Neural crest cell (in vitro differentiated cells): Measurements from ENCODE around the gene CALML3. TPM values are rescaled to one million over a fixed set of nuclear protein-coding genes. Genes with fewer than 3 reads are reported as not detected.

Experiments used
- DNase-seq: peaks from one replicate; pipeline ENCODE4 v3.0.0; 2021; ENCODE audit warnings: low read depth, mixed read lengths, low spot score
- H3K27ac Mint-ChIP-seq: one replicate; pipeline ENCODE4 v1.8.0; 2021; ENCODE audit warnings: mild to moderate bottlenecking, mixed read lengths; ENCODE audit not compliant: unreplicated experiment
- H3K27me3 Mint-ChIP-seq: 2 replicates; pipeline ENCODE4 v1.8.0; 2021; ENCODE audit warnings: low read depth, mild to moderate bottlenecking, mixed read lengths
- H3K36me3 Mint-ChIP-seq: 2 replicates; pipeline ENCODE4 v1.8.0; 2021; ENCODE audit warnings: low read depth, mild to moderate bottlenecking, mixed read lengths
- H3K4me1 Mint-ChIP-seq: 2 replicates; pipeline ENCODE4 v1.8.0; 2021; ENCODE audit warnings: mixed read lengths
- H3K4me3 Mint-ChIP-seq: one replicate; pipeline ENCODE4 v1.8.0; 2021; ENCODE audit warnings: mild to moderate bottlenecking, mixed read lengths
- H3K9me3 Mint-ChIP-seq: 2 replicates; pipeline ENCODE4 v1.8.0; 2021; ENCODE audit warnings: mixed read lengths
- total RNA-seq: library from RNA; stranded (reverse); gene quantifications from 2 replicates; pipeline ENCODE4 v1.2.1, GENCODE V29; 2021
- TF ChIP-seq, protein P1 (sequence below): fragments of 200-600 bp; sonication (generic); conservative IDR thresholded peaks from 2 replicates; pipeline ENCODE4 v1.5.0; 2021; ENCODE audit warnings: antibody characterized with exemption, mild to moderate bottlenecking

The CALML3 gene
- total RNA-seq, 1 donor from 2014 or later = not detected

DNA sequence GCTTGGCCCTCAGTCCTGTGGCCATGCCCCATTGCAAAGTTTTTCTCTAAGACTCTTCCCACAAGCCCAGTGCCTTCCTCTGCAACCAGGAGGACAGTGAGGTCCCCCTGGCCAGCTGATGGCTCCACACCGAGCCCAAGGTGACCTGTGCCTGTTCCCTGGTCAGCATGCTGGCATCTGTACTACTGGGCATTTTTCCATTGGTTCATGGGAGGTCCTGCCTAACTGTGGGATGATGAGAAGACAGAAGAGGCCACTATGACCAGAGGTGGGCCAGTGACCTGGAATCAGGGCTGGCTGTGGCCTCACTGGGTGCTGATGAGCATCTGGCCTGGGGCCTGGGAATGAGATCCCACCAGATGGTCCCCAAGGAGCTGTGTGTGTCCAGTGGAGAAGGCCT is 20.2 kb downstream of the CALML3 start:
- Mint-ChIP-seq H3K36me3 (peaks cover 5% of the 10 kb centered on the region), H3K27ac (no peak overlapping the region), H3K4me1 (peaks cover 3% of the 10 kb centered on the region), H3K9me3 (peaks cover 7% of the 10 kb centered on the region), H3K4me3 (no peak overlapping the region), H3K27me3 (no peaks in the 10 kb centered on the region)
- DNase-seq = no peak
- TF ChIP-seq, protein P1, sequence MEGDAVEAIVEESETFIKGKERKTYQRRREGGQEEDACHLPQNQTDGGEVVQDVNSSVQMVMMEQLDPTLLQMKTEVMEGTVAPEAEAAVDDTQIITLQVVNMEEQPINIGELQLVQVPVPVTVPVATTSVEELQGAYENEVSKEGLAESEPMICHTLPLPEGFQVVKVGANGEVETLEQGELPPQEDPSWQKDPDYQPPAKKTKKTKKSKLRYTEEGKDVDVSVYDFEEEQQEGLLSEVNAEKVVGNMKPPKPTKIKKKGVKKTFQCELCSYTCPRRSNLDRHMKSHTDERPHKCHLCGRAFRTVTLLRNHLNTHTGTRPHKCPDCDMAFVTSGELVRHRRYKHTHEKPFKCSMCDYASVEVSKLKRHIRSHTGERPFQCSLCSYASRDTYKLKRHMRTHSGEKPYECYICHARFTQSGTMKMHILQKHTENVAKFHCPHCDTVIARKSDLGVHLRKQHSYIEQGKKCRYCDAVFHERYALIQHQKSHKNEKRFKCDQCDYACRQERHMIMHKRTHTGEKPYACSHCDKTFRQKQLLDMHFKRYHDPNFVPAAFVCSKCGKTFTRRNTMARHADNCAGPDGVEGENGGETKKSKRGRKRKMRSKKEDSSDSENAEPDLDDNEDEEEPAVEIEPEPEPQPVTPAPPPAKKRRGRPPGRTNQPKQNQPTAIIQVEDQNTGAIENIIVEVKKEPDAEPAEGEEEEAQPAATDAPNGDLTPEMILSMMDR = no peak

DNA sequence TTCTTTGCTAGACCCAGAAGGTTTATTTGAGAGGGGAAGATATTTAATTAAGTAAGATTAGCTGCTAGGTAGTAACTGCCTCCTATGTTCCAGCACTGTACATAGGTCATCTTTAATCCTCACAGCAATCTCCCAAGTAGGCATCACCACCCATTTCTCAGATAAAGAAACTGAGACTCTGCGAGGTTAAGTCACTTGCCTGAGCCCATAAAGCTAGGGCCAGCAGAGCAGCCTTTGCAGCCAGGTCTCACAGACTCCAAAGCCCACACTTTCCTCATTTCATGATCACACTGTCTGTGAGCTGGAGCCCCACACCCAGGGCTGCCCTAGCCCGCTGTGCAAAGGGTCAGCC is 20.6 kb downstream of the CALML3 start:
- H3K4me1 Mint-ChIP-seq = peaks cover 5% of the 10 kb centered on the region
- H3K36me3 Mint-ChIP-seq = peaks cover 5% of the 10 kb centered on the region
- peaks cover 7% of the 10 kb centered on the region for H3K9me3 Mint-ChIP-seq
- TF ChIP-seq, protein P1 = no peak
- no peak for DNase-seq
- no peak overlapping the region for H3K27ac Mint-ChIP-seq
- H3K27me3 Mint-ChIP-seq = no peaks in the 10 kb centered on the region
- H3K4me3 Mint-ChIP-seq = no peak overlapping the region

DNA sequence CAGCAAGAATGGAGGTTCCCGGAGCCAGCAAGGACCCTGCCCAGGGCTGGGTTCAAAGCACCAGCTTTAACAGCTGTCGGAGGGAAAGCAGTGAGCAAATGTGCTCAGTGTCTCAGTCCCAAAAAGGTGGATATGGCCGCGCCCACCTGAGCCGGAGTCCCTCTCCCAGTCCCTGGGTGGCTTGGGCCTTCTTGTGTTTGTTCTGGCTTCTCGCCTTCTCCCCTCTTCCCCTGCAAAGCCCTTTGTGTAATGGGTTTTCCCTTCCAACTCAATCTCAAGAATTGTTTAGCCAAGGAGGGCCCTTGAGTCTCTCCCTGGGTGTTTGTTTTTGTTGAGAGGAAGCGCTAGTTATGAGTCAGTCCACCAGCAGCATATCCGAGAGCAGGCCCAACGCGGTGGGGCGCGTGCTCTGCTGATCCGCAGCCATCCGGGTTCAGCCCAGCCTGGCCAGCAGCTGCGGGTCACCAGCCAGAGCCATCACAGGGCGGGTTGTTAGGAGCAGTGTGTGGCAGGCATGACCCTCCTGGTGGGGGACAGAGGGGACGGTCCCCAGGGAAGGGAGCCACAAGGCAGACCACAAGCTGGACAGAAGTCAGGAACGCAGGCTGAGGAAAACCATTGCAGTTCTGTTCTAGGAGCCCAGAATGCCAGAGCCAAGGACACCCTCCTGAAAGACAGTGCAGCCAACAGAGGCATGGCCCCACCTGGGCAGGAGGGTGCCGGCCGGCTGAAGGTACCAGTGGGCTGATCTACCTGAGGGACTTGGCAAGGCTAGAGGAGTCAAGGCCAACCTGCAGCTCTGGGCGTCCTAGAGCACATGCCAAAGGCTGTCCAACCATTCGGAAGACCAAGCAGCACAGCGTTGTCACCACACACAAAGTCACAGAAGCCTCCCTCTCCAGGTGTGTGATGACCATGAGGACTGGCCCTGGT is 21.3 kb downstream of the CALML3 start:
- H3K27me3 Mint-ChIP-seq = no peaks in the 10 kb centered on the region
- peaks cover 7% of the 10 kb centered on the region for H3K9me3 Mint-ChIP-seq
- no peak overlapping the region for H3K4me3 Mint-ChIP-seq
- no peak for DNase-seq
- TF ChIP-seq, protein P1 = no peak
- peaks cover 11% of the 10 kb centered on the region for H3K4me1 Mint-ChIP-seq
- H3K36me3 Mint-ChIP-seq = peaks cover 5% of the 10 kb centered on the region
- H3K27ac Mint-ChIP-seq = peak overlapping the region; percentile 79

DNA sequence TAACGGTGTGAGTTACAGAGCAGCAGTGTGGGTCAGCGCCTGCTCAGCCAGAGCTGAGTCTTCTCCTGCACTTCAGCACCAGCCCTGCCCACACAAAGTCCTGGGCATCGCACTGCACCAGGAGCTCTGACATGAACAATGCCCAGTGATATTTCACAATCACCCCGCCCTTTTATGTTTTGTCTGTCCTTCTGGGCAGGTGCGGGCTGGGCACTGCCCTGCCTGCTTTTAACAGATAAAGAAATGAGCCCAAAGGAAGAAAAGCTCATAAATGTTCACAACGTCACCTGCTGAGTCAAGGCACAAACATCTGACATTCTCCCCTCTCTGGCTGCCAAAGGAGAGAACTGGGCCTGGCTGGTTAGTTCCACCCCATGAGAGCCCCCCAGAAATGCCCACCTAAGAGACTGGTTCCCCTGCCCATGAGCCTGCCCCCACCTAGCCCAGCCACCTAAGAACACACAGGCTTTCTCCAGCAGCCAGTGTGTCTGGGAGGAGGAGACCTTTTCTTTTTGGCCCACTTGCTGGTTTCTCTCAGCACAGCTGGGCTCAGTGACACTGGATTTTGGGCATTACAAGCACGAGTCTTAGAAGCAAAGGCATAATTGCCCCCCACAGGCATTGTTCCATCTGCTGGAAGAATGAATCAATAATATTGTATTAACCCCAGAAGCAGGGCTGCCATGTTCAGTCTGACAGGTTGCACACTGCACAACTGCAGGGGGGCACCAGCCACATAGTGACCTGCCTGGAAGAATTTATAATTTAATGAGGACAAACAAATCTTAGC is 22.3 kb downstream of the CALML3 start:
- Mint-ChIP-seq H3K27ac (peak overlapping the region; percentile 79), H3K9me3 (peaks cover 7% of the 10 kb centered on the region), H3K4me1 (peaks cover 11% of the 10 kb centered on the region), H3K36me3 (peaks cover 3% of the 10 kb centered on the region), H3K4me3 (no peak overlapping the region), H3K27me3 (no peaks in the 10 kb centered on the region)
- TF ChIP-seq, protein P1 = no peak
- no peak for DNase-seq

DNA sequence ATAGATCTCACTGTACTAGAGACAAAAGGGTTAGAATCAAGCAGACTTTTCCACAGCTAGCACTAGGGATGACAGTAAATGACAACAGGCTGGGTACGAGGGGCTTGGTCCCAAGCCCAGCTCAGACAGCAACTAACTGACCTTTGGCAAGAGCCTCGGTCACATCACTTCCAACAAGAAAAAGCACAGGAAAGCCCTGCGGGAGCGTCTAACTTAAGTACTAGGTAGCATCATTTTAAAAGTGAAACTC is 22.8 kb downstream of the CALML3 start:
- Mint-ChIP-seq H3K4me1 (peaks cover 11% of the 10 kb centered on the region), H3K36me3 (peaks cover 3% of the 10 kb centered on the region), H3K4me3 (no peak overlapping the region), H3K9me3 (peaks cover 7% of the 10 kb centered on the region), H3K27ac (no peak overlapping the region), H3K27me3 (no peaks in the 10 kb centered on the region)
- no peak for DNase-seq
- TF ChIP-seq, protein P1 = no peak
